ENCODE measurements around the gene MT4.

Gene MT4

GRCh38 chr16:56547120-56547948, 17.5 kb upstream of the MT4 start:
- no peak overlapping the region for H3K4me3 ChIP-seq (ENCODE audit: low read length)
- no peak for TF ChIP-seq CTCF (conservative IDR thresholded peaks at IDR 0.05; ENCODE audit: low read depth, low read length)
- DNase-seq (ENCODE audit: low read depth): no peak

DNA sequence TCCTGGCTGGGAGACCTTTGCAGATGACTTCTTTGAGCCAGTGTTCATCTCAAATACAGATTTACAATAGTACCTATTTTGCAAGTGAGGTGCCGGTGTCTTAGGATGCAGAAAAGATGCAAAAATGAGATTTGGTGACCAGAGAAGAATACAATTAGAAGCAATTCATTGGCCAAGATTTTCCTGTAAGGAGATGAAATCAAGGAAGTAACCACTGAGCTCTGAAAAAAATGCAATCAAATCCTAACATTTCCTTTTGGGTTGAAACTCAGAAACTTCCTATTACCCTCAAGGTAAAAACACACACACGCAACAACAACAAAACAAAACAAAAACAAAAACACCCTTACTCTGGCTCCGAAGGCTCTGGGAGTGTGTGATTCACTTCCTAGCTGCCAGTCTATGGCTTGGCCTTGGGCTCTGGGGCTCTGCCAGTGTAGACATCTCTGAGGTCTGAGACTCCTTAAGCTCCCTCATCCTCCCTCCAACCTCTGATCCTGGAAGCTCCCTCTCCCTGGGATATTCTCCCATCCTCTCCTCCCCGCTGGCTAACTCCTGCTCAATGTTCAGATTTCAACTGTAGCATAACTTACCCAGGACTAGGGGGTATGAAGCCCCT, 16.8 kb upstream of the MT4 start:
- TF ChIP-seq CTCF (conservative IDR thresholded peaks at IDR 0.05; ENCODE audit: low read depth, low read length): no peak
- DNase-seq (ENCODE audit: low read depth): no peak
- no peak overlapping the region for H3K4me3 ChIP-seq (ENCODE audit: low read length)

GRCh38 chr16:56549161-56549560, 15.7 kb upstream of the MT4 start:
- no peak overlapping the region for H3K4me3 ChIP-seq (ENCODE audit: low read length)
- TF ChIP-seq CTCF (conservative IDR thresholded peaks at IDR 0.05; ENCODE audit: low read depth, low read length): no peak
- DNase-seq (ENCODE audit: low read depth): no peak

GRCh38 chr16:56549744-56550385, 15.0 kb upstream of the MT4 start:
- no peak overlapping the region for H3K4me3 ChIP-seq (ENCODE audit: low read length)
- no peak for DNase-seq (ENCODE audit: low read depth)
- TF ChIP-seq CTCF (conservative IDR thresholded peaks at IDR 0.05; ENCODE audit: low read depth, low read length): no peak

- no peak for DNase-seq (ENCODE audit: low read depth)
- no peak for TF ChIP-seq CTCF (conservative IDR thresholded peaks at IDR 0.05; ENCODE audit: low read depth, low read length)
- H3K4me3 ChIP-seq (ENCODE audit: low read length): no peak overlapping the region
Observed at GRCh38 chr16:56551796-56552738, 12.8 kb upstream of the MT4 start.

DNA sequence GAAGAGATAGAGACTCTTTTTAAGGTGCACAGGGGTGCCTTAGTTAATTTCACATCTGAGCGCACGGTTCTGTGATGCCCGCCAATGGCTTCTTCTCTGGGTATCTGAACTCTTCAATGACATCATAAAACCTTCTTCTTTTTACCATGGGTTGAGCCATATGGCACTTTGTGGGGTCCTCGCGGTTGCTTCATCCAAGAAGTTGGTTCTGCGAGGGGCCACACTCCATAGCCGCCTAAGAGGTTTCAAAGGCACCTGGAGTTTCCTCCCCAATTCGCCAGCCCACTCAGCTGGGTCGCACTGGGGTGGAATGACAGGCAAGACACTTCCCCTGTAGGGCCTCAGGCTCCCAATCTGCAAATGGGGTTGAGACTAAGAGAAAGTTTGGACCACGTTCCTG, 10.4 kb upstream of the MT4 start:
- DNase-seq (ENCODE audit: low read depth): no peak
- H3K4me3 ChIP-seq (ENCODE audit: low read length): no peak overlapping the region
- TF ChIP-seq CTCF (conservative IDR thresholded peaks at IDR 0.05; ENCODE audit: low read depth, low read length): no peak

Data from retinal pigment epithelial cell (primary cell).